Tongue (tissue), 2 donors: ENCODE measurements around the gene ATXN3L. TPM values are rescaled to one million over a fixed set of nuclear protein-coding genes. Genes with fewer than 3 reads are reported as not detected.

Experiments
- DNase-seq: peaks from one replicate; pipeline ENCODE4 v3.0.0-alpha.2; 2015
- total RNA-seq: library from RNA; depleted of rRNA; stranded (reverse); fragments of >200 nt; gene quantifications from one replicate; pipeline ENCODE4 v1.2.3, GENCODE V29; 2014

ATXN3L gene
- total RNA-seq, result not detected

DNA sequence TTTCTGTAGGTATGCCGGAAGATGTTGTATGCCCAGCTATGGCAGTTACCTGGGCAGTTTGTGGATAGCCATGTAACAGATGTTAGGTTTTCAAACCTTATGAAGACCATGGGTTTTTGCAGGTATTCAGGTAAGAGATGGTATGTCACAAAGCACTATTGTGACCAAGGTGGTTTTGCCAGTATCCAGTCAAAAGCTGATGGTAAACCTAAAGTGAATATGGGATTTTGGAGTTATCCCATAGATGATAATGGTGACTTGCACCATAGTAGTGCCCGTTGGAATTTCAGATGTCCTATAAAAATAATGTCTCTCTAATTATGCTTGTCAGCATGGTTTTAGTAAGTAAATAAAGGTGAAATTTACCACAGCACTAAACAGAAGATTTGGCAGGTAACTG is at the start of gene ATXN3L:
ATXN3L (minus strand) TSS at position 101 of the 400 bp plus-strand sequence. CDS start 119 bp downstream, outside the sequence.
- no peak for DNase-seq

DNA sequence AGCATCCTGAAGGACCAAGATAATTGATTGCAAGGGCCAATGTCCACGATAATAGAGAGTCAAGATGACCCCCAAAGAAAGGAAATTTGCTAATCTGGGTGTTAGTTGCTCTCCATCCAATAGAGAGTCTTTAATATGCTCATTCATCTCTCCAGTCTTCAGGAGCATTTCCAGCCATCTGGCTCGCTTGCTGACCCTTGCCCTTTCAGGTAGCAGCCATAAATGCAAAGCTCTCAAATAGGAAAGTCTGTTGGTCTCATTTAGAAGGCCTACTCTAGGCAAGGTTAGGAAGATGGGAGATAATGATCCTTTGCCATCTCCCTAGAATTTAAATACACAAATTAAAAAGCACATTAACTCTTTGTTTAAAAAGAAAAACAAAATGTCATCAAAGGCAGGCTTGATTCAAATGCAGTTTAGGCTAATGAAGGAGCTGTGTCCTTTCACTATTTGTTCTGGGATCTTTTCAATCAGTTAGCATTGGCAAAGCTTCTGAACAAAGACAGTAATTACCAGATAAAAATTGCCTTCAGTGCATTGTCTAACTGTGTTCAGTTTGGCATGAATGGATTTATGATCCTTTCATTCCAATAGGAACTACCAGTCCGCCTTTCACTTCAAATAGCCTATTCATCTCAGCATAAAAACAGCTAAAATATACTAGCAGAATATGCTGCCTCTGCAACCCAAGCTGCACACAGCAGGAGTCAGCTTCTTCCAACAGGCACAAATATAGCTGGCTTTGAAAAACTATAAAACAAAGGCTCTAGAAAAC is 49.6 kb upstream of the ATXN3L start:
- no peak for DNase-seq

DNA sequence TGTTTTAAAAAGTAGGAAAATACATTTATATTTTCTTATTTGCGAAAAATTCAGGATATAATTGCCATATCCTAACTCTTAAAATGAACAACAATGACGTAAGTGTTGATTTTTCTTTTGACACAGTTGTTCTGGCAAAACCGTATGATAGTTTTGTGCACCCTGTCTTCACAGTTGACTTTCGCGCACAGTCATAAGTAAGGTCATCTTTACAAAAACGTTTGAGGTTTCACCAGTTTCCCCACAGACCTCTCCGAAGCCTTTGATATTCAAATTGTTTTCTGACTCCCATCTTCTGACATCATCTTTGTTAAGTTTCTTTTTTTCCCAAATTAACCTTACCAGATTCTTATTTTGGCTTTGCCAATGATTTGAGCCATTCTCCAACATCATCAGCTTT is 48.1 kb upstream of the ATXN3L start:
- DNase-seq, result no peak

DNA sequence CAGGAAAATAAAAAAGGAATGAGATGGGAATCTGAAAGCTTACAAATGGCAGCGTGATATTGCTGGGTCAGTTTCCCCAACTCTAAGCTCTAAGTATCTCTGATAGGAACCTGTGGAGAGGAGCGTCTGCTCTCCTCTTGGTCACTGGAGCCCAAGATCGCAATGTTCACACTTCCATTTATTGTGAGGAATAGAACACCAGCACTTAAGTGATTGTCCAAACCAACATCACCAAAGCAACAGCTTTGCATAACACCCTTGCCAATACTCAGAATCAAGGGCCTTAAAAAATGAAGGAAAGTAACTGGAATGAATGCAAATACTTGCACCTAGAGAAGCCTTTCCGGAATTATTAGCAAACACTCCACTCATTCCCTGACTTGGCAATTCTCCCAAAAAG is 46.8 kb upstream of the ATXN3L start:
- DNase-seq, result no peak

DNA sequence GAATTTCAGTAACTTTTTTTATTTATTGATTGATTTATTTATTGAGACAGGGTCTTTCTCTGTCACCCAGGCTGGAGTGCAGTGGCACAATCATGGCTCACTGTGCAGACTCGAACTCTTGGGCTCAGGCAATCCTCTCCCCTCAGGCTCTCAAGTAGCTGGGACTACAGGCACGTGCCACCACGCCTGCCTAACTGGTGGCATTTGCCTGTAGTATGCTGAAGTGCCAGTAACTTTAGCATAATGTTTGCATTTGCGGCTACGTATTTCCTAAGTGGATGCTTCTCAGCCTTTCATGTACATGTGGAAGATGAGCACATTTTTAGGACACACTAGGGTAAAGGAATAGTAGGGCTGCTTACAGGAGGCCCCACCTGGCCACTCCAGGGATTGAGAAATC is 45.3 kb upstream of the ATXN3L start:
- DNase-seq, result no peak

DNA sequence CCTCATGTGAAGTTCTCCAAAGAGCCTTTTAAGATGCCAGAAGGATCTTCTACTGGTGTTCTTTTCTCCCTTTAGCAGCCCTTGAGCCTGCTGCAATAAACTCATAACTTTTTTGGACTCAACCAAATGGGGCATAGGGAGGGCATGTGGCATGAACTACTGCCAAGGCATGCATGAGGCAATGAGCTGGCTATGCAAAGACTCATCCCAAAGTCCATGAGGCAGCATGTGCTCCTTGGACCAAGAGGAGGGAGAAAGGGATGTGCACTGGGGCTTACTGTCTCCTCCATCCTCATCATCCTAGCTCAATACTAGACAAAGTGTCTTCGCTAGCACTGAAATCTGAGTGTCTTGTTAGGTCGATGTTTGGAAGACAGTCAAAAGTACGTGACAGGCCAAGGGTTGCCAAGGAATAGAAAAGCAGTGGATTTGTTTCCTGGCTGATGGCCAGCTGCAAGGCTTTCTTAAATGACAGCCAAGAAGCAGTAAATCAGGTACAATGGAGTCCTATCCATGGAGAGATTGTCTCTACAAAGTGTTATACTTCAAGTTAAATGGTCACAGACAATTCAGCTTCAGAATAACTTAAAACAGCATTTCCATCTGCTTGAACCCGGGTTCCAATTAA is 44.5 kb upstream of the ATXN3L start:
- peak; percentile 47 for DNase-seq

DNA sequence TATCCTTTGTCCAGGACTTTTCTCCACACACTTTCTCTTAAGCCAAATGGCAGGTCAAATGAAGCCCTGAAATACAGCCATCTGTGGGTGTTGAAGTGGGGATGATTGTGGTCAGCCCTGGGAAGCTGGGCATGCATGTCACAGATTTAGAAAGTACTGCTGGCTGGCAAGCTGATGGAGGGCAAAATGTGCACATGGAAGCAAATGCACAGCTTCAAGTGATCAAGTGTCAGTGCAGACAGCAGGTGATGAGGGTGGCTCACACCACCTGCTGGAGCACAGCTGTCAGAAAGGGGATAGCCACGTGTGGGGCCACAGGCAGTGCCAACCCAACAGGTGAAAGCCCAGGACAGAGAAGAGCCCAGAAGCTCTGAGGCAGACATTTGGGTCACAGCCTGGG is 40.3 kb upstream of the ATXN3L start:
- peak; percentile 73 for DNase-seq

DNA sequence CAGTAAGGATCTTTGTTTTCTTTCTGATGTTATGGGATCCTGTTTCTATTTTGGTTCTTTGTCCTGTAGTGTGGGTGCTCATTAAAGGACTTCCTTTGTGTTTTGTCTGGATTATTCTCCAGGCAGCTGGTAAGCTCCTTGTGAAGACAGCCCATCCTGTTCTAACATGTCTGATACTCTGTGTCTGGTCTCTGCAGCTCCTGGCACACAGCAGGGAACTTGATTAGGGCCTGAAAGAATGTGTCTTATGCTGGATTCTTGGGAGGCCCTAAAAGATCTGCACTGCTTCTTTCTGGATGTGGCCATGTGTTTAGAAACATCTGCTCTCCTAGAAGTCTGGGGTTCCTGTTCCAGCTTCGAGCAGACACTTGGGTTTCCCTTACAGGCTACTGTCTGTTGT is 38.1 kb upstream of the ATXN3L start:
- peak; percentile 78 for DNase-seq

DNA sequence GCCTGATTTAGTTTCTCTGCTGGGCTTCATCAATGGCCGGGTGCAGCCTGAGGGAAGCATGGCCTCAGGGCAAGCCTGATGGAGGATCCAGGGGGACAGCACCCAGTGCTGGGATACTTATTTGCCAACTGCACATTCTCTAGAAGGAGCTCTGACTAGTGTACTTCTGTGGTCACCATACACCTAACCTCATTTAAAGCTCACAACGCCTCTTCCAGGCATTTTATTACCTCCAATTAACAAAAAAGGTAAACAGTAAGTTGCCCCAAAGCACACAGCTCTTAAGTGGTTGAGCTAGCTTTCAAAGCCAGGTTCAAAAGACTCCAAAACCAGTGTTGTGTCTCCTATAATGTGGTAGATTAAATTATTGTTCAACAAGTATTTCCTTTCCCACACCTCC is 26.8 kb upstream of the ATXN3L start:
- DNase-seq, result no peak

DNA sequence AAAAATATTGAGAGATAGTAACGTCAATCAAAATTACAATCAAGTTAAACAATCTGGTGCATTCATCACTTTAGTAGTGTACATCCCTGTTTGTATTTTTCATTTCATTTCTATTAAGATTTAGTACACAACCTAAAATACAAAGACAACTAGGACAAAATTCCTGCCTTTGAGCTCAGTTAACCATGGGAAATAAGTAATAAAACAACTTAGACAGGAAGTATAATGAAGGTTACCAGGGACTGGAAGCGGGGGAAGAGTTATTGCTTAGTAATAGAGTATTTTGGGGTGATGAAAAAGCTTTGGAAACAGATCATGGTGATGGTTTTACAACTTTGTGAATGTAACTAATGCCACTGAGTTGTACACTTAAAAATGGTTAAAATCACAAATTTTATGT is 25.6 kb upstream of the ATXN3L start:
- no peak for DNase-seq

DNA sequence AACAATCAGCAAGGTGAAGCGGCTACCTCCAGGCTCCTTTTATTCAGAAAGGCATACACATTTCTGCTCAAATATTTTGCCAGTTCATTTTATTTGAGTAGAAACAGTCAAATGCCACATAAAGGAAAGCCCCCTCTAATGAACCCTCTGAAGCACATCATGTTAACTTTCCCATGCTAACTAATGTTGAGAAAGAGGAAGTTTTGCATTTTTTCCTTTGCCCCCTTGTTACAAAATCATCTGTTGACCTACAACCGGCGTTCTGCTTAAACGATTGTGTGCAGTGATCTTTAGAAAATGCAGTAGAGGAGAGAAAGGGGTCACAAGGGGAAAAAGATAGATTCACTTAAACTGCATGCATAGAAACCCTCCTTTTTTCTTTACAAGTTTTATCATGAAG is 25.2 kb upstream of the ATXN3L start:
- DNase-seq, result no peak

DNA sequence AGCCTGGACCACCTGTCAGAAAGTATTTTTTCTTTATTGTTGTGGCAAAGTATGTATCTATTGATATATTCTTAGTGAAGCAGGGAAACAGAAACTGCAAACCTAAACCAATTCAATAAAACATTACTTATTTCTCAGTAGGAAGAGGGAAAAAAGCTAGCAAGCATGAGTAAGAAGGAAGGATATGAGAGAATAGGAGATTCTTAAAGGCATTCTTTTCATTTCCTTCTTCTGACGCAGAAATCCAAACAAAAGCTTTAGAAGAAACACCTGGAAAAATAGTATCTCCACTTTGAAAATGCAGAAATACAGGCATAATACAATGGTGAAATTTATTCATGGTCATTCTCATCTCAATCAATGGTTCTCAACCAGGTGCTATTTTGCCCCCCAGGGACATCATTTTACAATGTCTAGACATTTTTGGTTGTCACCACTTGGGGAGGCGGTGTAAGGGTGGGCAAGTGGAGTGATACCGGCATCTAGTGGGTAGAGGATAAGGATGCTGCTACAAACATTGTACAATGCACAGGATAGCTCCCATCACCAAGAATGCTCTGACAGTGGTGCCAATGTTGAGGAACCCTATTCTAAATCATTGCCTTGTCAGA is 21.7 kb upstream of the ATXN3L start:
- no peak for DNase-seq

DNA sequence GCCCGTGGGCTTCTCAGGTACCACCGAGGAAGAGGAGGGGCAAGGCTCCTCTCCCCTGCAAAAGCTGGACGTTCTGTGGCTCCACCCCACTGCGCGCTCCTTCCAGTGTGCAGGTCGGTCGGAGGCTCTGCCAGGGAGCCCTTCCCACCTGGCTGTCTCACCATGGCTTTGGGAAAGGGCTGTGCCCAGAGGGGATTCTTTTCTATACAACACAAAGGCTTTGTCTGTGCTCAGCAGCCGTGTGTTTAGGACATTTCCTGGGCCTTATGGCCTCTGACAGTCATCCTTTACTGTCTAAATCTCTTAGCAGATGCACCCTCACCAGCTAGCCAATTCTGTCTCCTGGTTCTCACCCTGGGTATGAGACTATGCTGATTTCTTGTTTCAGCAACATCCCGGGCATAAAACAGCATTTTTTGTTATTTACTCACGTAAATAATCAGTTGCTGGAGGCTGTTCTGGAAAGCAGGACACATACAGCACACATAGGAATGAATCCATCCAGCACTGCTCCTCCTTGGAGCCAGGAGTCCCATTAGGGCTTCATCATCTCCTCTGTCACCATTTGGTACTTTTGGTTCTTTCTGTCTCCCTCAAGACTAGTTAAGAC is 20.4 kb upstream of the ATXN3L start:
- DNase-seq, result no peak

DNA sequence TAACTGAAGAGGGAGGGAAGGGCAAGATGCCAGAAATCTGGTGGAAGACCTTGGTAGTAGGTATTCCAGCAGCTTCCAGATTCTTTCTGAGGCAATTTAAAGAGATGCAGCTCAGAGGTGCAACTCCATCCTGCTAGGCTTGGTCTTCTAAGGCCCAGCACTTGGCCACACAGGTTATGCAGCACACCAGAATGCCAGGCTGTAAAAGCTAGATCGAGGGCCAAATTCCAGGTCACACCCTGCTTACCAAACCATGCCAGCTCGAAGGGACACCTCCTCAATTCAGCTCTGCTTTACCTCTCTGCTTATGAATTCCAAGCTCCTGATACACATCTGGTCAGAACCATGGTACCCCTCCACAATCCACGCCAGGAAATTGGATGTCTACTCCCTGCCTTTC is 19.8 kb upstream of the ATXN3L start:
- DNase-seq, result no peak

DNA sequence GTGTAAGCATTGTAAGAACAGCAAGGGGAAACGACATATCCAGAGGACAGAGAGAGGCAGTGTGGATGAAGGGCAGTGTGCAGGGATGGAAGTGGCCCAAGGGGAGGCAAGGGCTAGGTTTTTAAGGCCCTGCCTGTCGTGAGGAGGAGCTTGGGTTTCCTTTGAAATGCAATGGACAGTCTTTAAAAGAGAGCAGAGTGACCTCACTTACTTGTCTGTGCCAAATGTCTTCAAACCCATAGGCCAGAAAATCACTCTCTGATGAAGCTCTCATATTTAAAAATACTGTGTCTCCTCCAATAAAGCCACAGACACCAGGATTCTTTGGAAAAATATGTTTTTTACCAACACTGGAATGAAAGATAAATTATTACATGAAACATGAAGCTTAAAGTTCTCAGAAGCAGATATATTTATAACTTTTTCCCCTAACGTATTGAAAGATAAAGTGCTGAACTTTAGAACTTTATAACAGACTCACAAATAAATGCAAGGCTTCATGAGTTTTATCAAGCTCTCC is 19.2 kb upstream of the ATXN3L start:
- DNase-seq, result no peak

DNA sequence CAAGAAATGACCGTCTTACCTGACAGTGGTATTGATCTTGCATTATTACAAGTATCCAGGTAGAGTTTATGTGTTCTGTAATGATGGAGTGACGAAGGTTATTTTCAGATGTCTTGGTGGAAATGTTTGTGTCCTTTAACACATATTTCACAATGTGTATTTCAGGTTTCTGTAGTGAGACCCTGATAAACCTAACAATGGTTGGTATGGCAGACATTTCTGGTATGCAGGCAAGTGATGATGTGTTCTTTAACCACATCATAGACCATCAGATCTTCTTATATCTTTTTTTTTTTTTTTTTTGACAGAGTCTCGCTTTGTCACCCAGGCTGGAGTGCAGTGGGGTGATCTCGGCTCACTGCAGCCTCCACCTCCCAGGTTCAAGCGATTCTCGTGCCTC is 14.6 kb upstream of the ATXN3L start:
- DNase-seq, result no peak

DNA sequence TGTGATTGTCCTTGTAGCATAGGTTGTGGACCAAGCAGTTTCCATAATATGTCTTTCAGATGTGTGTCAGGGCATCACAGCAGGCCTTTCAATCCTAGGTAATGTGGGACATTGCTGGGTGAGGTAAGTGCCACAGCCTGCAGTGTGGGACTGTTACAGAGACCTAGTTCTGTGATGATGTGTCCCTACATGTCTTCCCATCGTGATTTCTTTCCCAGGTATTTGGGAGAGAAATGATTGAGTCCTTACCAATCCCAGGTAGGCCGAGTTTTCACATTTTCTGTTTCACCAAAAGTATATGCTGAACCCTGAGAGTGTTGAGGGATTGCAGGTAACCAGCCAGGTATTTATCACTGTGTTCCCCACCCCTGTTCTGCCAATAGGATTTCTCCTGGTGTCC is 10.6 kb upstream of the ATXN3L start:
- no peak for DNase-seq

DNA sequence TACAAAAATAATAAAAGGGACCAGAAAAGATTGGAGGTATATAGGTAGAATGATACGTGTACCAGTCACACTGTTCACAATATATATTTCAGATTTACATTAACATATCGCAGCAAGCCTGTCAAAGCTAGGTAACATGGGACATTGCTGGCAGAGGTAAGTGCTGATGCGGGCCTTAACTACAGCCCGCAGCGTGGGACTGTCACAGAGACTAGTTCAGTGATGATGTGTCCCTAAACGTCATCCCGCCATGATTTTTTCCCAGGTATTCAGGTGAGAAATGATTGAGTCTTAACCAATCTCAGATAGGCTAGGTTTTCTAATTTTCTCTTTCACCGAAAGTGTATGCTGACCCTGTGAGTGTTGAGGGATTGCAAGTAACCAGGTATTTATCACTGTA is 7.8 kb upstream of the ATXN3L start:
- DNase-seq, result no peak

DNA sequence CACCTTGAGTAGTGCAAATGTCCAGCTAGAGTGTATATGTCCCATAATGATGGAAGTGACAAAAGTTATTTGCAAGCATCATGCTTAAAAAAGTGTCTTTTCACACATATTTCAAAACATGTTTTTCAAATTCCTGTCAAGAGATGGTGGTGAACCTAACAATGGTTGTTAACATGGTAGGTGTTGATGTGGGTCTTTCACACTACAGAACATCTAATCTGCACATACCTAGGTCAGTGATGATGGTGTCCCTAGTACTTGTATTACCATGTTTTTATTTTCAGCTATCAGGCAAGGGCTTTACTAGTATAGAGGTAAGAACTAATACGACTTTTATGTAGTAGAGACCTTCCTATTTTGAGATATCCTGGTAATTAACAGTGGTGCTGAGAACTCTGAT is 3.4 kb upstream of the ATXN3L start:
- DNase-seq, result no peak

DNA sequence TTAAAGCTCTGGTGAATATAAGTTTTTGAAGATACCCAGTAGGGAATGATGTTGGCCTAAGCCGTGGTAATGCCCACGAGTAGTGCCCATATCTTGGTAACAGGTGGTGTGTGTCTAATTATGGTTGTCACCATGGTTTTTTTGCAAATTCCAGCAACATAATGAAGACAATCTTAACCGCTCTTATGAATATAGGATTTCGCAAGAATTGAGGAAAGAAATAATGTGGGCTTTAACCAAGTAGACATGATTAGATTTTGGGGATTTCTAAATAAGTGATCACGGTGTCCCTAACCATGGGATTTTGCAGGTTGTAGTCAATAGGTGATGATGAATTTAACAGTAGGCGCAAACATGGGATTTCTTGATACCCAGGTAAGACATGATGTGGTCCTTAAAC is 2.5 kb downstream of the ATXN3L start:
- DNase-seq, result no peak

DNA sequence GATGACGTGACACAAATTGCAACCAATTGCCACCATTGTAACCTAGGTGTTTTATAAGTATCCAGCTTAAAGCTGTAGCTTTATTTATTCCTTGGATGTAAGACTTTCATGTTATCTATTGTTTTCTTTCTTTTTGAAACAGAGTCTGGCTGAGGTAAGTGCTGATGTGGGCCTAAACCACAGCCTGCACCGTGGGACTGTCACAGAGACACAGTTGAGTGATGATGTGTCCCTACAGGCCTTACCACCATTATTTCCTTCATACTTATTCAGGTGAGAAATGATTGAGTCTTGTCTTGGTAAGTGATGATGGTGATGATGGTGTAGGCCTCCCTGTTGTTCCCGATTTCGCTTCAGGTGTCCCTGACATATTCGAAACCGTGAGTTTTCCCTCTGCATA is 8.3 kb downstream of the ATXN3L start:
- DNase-seq, result no peak

DNA sequence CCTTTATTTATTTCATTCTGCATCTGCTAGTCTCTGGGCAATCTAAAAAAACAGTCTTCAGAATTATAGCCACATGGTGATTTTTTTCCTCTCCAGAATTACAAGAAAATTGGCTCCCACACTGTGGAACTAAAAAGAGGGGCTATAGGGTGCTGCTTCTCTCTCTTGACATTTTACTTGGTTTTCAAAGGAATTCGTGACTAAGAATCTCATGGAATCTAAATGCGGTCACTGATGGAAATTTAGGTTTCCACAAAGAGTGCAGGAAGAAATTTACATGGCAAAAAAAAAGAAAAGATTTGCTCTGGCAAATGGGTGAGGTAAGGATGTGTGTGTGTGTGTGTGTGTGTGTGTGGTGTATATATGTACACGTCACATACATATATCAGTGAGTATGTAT is 10.2 kb downstream of the ATXN3L start:
- no peak for DNase-seq

DNA sequence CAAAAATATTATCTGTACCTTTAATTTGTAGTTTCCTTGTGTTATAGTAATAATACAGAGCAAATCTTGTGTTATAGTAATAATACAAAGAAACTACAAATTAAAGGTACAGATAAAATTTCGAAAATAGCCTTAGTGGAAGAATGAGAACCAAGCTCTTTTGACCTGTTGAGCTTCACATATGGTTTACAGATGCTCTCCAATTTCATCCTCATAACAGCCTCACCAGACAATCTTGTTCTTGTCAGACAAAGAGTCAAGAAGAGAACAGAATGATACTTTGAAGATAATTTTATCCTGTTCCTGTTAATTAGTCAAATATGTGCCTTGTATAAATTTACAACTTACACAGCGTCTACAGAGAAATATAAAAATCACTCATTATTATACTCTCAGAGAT is 12.8 kb downstream of the ATXN3L start:
- DNase-seq, result no peak
